GM18508 (cell line): Measurements from ENCODE around the gene C11orf21.

Experiments used
- ATAC-seq: cut with Tn5 transposase; IDR thresholded peaks from one replicate; pipeline ENCODE4 v1.9.1; 2021; ENCODE audit warnings: moderate number of reproducible peaks; ENCODE audit not compliant: insufficient read depth, unreplicated experiment

C11orf21 gene

GRCh38 chr11:2310073-2310785 lies 8.5 kb upstream of the C11orf21 start:
- no peak for ATAC-seq

DNA sequence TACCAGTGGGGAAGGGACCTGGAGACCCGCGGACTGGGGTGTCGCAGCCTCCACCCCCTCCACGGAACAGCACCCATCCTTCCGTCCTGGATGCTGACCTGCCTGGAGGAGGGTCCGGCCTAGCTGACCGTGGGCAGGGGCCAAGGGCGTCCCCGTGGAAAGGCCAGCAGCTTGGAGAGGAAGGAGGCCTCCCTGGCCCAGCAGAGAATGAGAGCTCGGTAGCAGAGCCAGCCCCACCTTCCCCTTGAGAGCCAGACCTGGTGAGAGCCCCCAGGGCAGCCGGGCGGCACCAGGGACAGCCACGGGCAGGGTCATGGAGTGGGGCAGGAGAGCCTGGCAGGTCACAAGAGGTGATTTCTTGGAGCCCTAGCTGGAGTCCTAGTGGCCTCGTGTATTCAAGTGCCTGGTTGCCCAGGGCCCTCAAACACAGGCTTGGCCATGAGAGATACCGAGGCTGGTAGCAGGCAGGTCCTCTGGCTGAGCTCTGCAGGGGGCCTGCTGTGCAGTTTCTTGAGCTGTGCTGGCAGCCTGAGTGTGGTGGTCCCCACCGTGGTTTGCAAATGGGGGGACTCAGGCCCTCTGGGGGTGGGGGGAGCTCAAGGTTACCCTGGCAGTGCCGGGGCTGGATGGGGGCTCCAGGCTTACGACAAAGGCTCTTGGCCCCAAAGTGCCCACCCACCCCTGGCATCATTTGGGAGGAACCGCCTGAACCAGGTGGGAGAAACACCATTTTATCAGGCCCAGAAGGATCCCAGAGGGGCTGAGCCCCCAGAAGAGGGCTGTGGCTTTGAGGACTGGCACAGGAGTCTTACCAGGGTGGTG lies 7.7 kb upstream of the C11orf21 start:
- ATAC-seq = no peak

- no peak for ATAC-seq
These were observed 7.0 kb upstream of the C11orf21 start for GRCh38 chr11:2308713-2309112.

DNA sequence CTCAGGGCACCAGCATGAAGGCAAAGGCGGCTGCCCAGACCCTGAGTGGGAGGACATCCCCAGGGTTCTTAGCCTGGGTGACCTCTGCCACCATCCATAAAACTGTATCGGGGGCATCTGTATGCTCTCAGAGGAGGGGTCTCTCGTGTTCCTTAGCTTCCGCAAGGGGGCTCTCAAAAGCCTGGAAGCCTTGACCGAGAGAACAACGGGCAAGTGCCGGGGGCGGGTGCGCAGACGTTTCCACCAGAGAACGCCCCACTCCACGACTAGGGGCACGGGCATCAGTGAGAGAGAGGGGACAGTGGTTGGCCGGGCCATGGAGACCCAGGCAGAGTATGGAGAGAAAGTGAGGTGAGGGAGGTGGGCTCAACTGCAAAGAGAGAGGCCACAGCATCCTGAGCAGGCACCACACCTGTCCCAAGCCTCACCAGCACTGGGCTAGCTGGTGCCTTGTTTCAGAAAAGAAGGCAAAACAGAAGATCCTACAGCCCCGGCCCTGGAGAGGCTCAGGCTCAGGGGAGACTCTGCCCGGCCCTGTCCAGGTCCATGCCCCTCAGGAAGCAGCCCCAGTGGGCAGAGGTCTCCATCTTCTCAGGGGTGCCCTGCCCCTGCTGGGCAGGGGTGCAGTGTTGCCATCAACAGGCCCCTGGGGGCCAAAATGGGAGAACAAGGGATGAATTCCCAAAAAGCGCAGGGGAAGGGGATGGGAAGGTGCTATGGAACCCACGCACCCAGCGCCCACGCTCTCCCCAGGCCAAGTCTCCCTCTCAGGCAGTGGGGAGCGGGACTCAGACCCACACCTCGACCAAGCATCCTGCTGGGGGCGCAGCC lies 6.0 kb upstream of the C11orf21 start:
- ATAC-seq = no peak

DNA sequence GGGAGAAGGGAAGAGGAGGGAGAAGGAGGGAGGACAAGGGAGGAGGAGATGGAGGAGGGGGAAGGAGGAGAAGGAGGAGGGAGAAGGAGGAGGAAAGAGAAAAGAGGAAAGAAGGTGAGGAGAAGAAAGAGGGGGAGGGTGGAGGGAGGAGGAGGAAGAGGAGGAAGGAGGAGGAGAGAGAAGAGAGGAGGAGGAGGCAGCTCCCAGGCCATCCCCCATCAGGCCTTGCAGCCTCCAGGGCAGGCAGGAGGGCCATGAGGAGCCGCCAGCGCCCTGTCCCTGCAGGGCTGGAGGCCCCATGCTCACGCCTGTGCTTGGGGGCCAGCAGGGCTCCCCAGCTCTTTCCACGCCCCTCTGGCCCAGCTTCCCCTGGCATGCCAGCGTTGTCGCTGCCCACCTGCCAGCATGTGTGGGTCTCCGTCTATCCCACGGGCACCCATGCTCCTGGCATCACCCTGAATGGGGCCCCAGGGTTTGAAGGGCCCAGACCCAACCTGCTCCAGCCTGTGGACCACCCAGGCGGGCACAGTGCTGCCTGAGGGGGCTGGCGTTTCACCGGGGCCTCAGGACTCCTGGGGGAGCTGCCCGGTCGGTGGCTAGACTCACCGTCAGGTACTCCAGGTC lies 5.3 kb upstream of the C11orf21 start:
- ATAC-seq = no peak

- ATAC-seq = no peak
These were observed 4.7 kb upstream of the C11orf21 start for GRCh38 chr11:2306452-2306823.

DNA sequence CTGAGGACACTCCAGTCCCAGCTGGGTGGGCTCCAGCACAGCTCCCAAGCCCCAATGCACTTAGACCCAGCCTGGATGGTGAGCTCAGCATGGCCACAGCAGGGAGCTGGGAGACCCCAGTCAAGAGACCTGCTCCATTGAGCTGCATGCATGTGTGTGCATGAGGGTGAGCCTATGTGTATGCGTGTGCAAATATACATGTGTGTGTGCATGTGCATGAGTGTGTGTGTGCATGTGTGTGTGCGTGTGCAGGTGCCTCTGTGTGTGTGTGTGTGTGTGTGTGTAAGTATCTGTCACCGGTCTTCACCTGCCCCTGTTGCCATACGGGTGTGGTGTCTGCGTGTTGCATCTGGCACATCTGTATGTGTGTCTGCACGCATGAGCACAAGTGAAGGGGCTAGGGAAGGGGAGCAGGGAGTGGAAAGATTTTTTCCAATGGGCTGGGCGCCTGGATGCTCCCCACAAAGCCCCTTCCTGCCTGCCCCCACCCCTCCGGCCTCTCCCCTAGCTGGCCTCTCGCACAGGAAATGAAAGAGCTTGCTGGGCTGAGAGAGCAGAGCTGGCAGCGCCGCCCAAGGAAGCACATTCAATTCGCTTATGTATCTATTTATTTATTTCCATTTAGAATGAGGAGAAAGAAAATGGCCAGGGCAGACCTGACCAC lies 4.2 kb upstream of the C11orf21 start:
- no peak for ATAC-seq

DNA sequence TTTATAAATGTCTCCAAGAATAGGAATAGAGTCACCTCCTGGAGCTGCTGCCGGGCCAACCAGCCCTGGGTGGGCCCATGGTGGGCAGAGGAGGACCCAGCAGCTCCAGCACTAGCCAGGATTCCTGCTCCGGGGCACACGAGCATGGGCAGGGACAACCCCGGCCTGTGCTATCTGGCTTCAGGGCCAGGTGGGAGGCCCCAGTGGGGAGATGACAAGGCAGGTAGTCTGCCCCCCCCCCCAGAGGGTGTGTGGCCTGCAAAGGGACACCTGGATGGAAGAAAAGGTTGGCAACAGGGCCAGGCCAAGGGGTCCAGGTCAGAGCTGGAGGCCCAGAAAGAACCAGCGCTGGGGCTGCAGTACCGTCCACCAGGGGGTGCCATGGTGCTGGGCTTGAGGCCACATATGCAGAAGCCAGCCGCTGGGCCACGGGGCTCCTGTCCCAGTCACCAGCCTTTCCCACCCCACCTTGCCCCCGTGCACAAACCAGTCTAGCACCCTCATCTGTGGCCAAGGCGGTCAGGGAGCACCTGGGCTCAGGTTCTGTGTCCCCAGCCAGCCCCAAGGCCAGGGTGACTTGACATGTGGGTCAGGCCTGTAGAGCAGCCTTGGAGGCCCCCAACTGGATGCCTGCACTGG lies 3.5 kb upstream of the C11orf21 start:
- no peak for ATAC-seq

GRCh38 chr11:2304506-2305139 lies 2.9 kb upstream of the C11orf21 start:
- no peak for ATAC-seq

DNA sequence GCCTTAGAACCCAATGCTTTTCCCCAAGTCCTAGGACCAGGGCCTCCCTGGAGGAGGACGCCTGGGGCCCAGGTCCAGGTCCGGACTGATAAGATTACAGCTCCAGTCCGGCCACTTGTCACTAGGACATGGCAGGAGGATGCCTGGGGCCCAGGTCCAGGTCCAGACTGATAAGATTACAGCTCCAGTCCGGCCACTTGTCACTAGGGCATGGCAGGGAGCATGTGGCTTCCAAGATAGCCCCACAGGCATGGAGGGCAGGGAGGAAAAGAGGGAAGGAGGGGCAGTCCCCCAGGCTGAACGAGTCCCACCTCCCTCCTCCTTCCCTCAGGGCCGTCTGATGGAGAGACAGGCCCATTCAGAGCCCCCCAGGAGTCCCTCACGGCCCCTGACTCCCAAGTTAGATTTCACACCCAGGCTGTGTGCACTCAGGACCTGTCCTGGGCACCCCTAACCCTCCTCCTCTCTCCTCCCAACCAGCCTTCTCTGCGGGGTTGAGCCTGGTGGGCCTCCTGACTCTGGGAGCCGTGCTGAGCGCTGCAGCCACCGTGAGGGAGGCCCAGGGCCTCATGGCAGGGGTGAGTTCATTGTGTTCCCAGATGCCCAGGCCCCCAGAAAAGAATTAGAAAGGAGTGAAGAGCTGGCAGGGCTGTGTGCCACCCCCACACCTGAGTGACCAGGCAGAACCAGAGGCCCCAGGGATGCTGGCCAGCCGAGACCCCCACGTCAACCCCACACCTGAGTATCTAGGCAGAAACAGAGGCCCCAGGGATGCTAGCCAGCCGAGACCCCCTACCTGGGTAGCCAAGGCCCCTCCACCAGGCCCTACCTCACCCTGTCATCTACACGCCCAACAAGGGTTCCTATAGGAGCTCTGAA lies 2.1 kb upstream of the C11orf21 start:
- ATAC-seq = no peak

DNA sequence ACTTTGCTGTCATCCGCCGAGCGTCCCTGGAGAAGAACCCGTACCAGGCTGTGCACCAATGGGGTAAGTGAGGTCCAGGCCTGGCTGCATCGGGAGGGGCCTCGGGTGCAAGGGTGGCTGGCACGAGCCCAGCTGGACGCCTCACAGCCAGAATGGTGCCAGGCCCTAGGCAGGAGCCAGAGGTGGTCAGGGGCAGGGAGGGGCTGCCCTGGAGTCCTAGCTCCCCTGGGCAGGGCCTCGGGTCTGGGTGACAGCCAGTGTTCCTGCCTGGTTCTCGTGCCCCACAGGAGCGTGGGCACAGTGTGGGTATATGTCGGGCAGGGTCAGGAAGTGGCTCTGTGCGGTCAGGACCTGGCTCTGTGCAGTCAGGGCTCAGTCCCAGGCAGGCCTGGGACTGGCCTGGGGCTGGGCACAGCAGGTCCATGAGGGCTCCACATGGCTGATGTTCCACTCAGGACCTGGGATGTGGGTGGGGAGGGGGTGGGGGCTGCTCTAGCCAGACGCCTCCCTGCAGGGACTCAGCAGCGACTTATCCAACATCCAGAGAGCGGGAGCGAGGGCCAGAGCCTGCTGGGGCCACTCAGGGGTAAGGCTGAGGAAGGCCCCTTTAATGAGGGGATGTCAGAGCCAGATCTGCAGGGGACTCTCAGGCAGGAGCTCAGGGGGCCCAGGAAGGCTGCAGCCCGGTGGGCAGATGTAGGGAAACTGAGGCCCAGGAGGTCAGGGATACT lies 1.3 kb upstream of the C11orf21 start:
- no peak for ATAC-seq

DNA sequence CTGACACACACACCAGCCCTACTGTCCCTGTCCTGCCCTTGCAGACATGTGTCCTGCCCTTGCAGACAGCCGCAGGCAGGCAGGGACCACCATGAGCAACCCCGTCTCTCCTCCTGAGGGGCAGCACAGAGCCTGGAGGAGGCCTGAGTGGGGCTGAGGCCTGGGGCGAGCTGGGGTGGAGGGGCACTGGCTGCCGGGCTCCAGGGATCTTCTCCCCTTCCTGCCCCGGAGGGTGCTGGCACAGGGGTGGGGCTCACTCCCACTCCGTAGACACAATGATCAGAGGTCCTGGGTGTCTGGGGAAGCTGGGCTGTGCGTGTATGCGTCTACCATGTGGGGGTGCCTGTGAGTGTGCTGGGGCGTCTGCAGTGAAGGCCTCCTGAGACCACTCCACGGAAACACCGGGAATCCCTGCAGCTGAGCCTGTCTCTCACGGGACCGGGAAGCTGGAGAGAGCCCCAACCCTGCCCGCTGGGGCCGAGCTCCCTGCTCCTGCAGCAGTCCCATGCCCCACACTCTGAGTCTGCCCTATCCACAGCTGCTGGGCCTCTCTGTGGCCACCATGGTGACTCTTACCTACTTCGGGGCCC lies 683 bp upstream of the C11orf21 start:
- ATAC-seq = no peak

DNA sequence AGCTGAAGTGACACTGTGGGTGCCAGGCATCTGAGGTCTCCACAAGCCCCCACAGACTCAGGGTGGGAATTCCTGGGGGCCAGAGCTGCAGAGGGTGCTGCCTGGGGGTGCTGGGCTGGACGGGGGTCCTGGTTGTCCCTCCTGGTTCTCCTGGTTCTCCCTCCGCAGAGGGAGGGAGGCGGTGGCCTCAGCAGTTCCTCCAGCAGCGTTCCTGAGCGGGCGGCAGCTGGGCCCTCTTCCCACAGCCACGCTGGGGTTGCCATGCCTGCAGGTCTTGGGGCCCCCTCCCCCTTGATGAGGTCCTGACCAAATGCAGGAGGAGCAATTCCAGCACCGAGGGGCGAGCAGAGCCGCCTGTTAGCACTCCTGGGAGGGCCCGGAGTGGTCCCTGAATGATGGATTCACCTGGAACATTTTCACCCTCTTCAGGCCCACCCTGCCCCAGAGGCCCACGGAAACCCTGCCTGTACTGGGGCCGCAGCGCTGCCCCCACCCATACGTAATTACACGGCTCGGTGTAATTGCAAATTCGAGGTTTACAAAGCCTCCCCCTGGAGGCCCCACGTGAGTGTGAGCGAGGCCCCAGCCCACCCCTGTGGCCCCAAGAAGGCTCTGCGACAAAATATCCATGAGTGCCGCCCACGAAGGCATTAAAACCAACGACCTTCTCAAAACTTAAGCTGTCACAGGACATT lies 635 bp downstream of the C11orf21 start:
- no peak for ATAC-seq

GRCh38 chr11:2300290-2300935 lies 1.3 kb downstream of the C11orf21 start:
- ATAC-seq = no peak

DNA sequence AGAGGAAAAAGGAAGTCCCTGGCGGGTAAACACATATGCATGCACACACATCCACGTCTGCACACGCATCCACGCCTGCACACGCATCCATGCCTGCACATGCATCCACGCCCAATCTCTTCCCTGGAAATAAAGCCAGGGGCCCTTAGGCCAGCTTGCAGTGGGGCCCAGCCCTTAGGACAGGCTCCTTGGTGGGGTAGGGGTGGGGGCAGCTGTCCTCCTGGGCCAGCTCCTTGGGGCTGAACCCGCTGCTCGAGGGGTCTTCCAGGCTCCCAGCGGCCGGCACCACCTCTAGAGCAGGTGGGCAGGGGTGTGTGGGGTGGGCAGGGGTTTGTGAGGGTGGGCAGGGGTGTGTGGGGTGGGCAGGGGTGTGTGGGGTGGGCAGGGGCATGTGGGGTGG lies 1.9 kb downstream of the C11orf21 start:
- ATAC-seq = no peak
